Liver (tissue), 9 donors: ENCODE data around the gene MT2A. TPM values are rescaled to one million over a fixed set of nuclear protein-coding genes. Genes with fewer than 3 reads are reported as not detected.

Experiments
- DNase-seq: peaks from one replicate; pipeline ENCODE4 v3.0.0-alpha.2; 2017; ENCODE audit warnings: low spot score
- H3K27ac ChIP-seq, 2 donors: one replicate each; pipeline ENCODE4 v1.7.0; 2013; ENCODE audit warnings: inconsistent platforms in 2 of 2, low read length in 2 of 2, control low read depth in 1 of 2, low read depth in 1 of 2, mild to moderate bottlenecking in 1 of 2
- H3K27me3 ChIP-seq, 4 donors: one replicate each; pipeline versions ENCODE4 v1.6.1 to v1.7.0; 2013; ENCODE audit warnings: low read length in 3 of 4, inconsistent platforms in 1 of 4, mild to moderate bottlenecking in 1 of 4, moderate library complexity in 1 of 4; ENCODE audit not compliant: control insufficient read depth in 4 of 4, insufficient read depth in 4 of 4
- H3K36me3 ChIP-seq, 4 donors: one replicate each; pipeline versions ENCODE4 v1.6.1 to v1.7.0; 2013; ENCODE audit warnings: low read length in 3 of 4, mild to moderate bottlenecking in 3 of 4, low read depth in 1 of 4, moderate library complexity in 1 of 4; ENCODE audit not compliant: control insufficient read depth in 4 of 4, insufficient read depth in 3 of 4
- H3K4me1 ChIP-seq, 4 donors: one replicate each; pipeline versions ENCODE4 v1.6.1 to v1.7.0; 2013; ENCODE audit warnings: low read length in 3 of 4, mild to moderate bottlenecking in 3 of 4, moderate library complexity in 1 of 4; ENCODE audit not compliant: control insufficient read depth in 4 of 4, insufficient read depth in 4 of 4
- H3K4me3 ChIP-seq, 3 donors: one replicate each; pipeline versions ENCODE4 v1.6.1 to v1.7.0; 2013; ENCODE audit warnings: low read length in 3 of 3, control low read depth in 1 of 3, low read depth in 1 of 3, mild to moderate bottlenecking in 1 of 3
- H3K9ac ChIP-seq, 2 donors: one replicate each; pipeline ENCODE4 v1.7.0; 2013; ENCODE audit warnings: low read length in 2 of 2, mild to moderate bottlenecking in 2 of 2, moderate library complexity in 2 of 2, control low read depth in 1 of 2, low read depth in 1 of 2
- H3K9me3 ChIP-seq, 4 donors: one replicate each; pipeline versions ENCODE4 v1.6.1 to v1.7.0; 2013; ENCODE audit warnings: low read length in 3 of 4; ENCODE audit not compliant: control insufficient read depth in 4 of 4
- ATF3 ChIP-seq: IDR thresholded peaks from 2 replicates; pipeline ENCODE4 v1.6.1; 2016; ENCODE audit warnings: antibody characterized with exemption
- FOXA2 ChIP-seq: IDR thresholded peaks from 2 replicates; pipeline ENCODE4 v1.6.1; 2016; ENCODE audit warnings: antibody characterized with exemption
- HNF4G ChIP-seq: IDR thresholded peaks from 2 replicates; pipeline ENCODE4 v1.6.1; 2016; ENCODE audit warnings: antibody characterized with exemption
- NR2F2 ChIP-seq: IDR thresholded peaks from 2 replicates; pipeline ENCODE4 v1.6.1; 2016; ENCODE audit warnings: antibody characterized with exemption
- RXRA ChIP-seq, 2 donors: IDR thresholded peaks; 2 replicates each; pipeline ENCODE4 v1.6.1; 2017 to 2018; ENCODE audit warnings: antibody characterized with exemption in 2 of 2, mild to moderate bottlenecking in 1 of 2
- WGBS: extraction: QIAGEN DNeasy Blood & Tissue Kit; methylation state at CpG from one replicate; pipeline ENCODE4 v1.1.7; 2013; 5-methylcytosine and 5-hydroxymethylcytosine counted together
- polyA plus RNA-seq, 2 donors: library from polyadenylated mRNA; stranded (reverse) in 1 of 2; unstranded in 1 of 2; fragments of 200-250 nt in 1 of 2; fragments of >200 nt in 1 of 2; fragmentation: Nextera tagmentation in 1 of 2; extraction: Ambion mirVana in 1 of 2; gene quantifications; one replicate each; pipeline versions ENCODE4 v1.2.1 to v1.2.3, GENCODE V29; 2013 to 2015
- total RNA-seq, 2 donors: library from RNA; depleted of rRNA; stranded (reverse); fragments of >200 nt; gene quantifications; one replicate each; pipeline ENCODE4 v1.2.3, GENCODE V29; 2014
- TF ChIP-seq, protein P1 (sequence below): IDR thresholded peaks from 2 replicates; pipeline ENCODE4 v1.6.1; 2016; ENCODE audit warnings: antibody characterized with exemption
- TF ChIP-seq, protein P2 (sequence below): IDR thresholded peaks from 2 replicates; pipeline ENCODE4 v1.6.1; 2016; ENCODE audit warnings: antibody characterized with exemption, mild to moderate bottlenecking
- TF ChIP-seq, protein P3 (sequence below): fragments of 150-350 bp; IDR thresholded peaks from 2 replicates; pipeline ENCODE4 v1.5.1; 2017; ENCODE audit warnings: improper control_type of control experiment, low read depth, low read length; ENCODE audit not compliant: missing input control
- donor health status: healthy.
- donor health status: healthy.
- donor health status: healthy.
- donor health status: healthy.
- donor health status: healthy.

Gene MT2A
- total and polyA plus RNA-seq, 4 donors = 45.8 to 5,206 (median 2,233) TPM

GRCh38 chr16:56649820-56650219 lies 41.4 kb downstream of the MT2A start:
- peaks cover 5 to 17% (median 11%) of the 10 kb centered on the region in 4 donors for H3K4me1 ChIP-seq
- H3K9me3 ChIP-seq = no peaks in the 10 kb centered on the region
- 79% methylated on average over 3 of the region's 3 CpGs for WGBS
- H3K27ac ChIP-seq = no peak overlapping the region
- no peaks in the 10 kb centered on the region for H3K36me3 ChIP-seq
- H3K27me3 ChIP-seq = no peaks in the 10 kb centered on the region
- DNase-seq = no peak
- TF ChIP-seq, protein P1, sequence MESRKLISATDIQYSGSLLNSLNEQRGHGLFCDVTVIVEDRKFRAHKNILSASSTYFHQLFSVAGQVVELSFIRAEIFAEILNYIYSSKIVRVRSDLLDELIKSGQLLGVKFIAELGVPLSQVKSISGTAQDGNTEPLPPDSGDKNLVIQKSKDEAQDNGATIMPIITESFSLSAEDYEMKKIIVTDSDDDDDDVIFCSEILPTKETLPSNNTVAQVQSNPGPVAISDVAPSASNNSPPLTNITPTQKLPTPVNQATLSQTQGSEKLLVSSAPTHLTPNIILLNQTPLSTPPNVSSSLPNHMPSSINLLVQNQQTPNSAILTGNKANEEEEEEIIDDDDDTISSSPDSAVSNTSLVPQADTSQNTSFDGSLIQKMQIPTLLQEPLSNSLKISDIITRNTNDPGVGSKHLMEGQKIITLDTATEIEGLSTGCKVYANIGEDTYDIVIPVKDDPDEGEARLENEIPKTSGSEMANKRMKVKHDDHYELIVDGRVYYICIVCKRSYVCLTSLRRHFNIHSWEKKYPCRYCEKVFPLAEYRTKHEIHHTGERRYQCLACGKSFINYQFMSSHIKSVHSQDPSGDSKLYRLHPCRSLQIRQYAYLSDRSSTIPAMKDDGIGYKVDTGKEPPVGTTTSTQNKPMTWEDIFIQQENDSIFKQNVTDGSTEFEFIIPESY = no peak
- TF ChIP-seq, protein P2, sequence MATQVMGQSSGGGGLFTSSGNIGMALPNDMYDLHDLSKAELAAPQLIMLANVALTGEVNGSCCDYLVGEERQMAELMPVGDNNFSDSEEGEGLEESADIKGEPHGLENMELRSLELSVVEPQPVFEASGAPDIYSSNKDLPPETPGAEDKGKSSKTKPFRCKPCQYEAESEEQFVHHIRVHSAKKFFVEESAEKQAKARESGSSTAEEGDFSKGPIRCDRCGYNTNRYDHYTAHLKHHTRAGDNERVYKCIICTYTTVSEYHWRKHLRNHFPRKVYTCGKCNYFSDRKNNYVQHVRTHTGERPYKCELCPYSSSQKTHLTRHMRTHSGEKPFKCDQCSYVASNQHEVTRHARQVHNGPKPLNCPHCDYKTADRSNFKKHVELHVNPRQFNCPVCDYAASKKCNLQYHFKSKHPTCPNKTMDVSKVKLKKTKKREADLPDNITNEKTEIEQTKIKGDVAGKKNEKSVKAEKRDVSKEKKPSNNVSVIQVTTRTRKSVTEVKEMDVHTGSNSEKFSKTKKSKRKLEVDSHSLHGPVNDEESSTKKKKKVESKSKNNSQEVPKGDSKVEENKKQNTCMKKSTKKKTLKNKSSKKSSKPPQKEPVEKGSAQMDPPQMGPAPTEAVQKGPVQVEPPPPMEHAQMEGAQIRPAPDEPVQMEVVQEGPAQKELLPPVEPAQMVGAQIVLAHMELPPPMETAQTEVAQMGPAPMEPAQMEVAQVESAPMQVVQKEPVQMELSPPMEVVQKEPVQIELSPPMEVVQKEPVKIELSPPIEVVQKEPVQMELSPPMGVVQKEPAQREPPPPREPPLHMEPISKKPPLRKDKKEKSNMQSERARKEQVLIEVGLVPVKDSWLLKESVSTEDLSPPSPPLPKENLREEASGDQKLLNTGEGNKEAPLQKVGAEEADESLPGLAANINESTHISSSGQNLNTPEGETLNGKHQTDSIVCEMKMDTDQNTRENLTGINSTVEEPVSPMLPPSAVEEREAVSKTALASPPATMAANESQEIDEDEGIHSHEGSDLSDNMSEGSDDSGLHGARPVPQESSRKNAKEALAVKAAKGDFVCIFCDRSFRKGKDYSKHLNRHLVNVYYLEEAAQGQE = no peak
- TF ChIP-seq ATF3 = no peak
- TF ChIP-seq NR2F2 = no peak
- no peak overlapping the region for H3K9ac ChIP-seq
- no peak overlapping the region for H3K4me3 ChIP-seq

GRCh38 chr16:56651586-56651985 lies 43.2 kb downstream of the MT2A start, which contains the start of gene MT1B:
MT1B (plus strand) TSS chr16:56651886; CDS start chr16:56651954, 68 bp downstream.
- Histone ChIP-seq H3K36me3 (no peaks in the 10 kb centered on the region), H3K9ac (no peak within 1 kb of the TSS), H3K27ac (no peak within 1 kb of the TSS), H3K4me1 (peaks cover 5 to 17% (median 11%) of the 10 kb centered on the region in 4 donors), H3K4me3 (no peak within 1 kb of the TSS), H3K9me3 (no peaks in the 10 kb centered on the region), H3K27me3 (no peaks in the 10 kb centered on the region)
- no peak for TF ChIP-seq RXRA (IDR thresholded peaks at IDR 0.05)
- TF ChIP-seq, protein P3, sequence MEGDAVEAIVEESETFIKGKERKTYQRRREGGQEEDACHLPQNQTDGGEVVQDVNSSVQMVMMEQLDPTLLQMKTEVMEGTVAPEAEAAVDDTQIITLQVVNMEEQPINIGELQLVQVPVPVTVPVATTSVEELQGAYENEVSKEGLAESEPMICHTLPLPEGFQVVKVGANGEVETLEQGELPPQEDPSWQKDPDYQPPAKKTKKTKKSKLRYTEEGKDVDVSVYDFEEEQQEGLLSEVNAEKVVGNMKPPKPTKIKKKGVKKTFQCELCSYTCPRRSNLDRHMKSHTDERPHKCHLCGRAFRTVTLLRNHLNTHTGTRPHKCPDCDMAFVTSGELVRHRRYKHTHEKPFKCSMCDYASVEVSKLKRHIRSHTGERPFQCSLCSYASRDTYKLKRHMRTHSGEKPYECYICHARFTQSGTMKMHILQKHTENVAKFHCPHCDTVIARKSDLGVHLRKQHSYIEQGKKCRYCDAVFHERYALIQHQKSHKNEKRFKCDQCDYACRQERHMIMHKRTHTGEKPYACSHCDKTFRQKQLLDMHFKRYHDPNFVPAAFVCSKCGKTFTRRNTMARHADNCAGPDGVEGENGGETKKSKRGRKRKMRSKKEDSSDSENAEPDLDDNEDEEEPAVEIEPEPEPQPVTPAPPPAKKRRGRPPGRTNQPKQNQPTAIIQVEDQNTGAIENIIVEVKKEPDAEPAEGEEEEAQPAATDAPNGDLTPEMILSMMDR = no peak
- TF ChIP-seq, protein P1 = no peak
- no peak for TF ChIP-seq HNF4G
- TF ChIP-seq FOXA2 = no peak
- DNase-seq = no peak
- 82% methylated on average over 7 of the region's 7 CpGs for WGBS
